SU-DHL-6 (cell line): ENCODE results near the gene AKT1.

ENCODE experiments used
- CTCF ChIP-seq: fragments of 200-600 bp; sonication (generic); IDR thresholded peaks from one replicate; pipeline ENCODE4 v1.5.1; 2017; ENCODE audit warnings: antibody characterized with exemption, mild to moderate bottlenecking, low read length, moderate library complexity; ENCODE audit not compliant: insufficient read depth, poor library complexity, severe bottlenecking
- EZH2phosphoT487 ChIP-seq: fragments of 200-600 bp; sonication (generic), shearing (Covaris generic); conservative IDR thresholded peaks from 2 replicates; pipeline ENCODE4 v1.6.1; 2018; ENCODE audit warnings: mild to moderate bottlenecking, antibody characterized with exemption, low read length, moderate library complexity, mixed read lengths

- no peak for TF ChIP-seq EZH2phosphoT487
- TF ChIP-seq CTCF = no peak
Observed at GRCh38 chr14:104803912-104804410, 8.4 kb upstream of the AKT1 start.
